ENCODE measurements around the gene LRRC3.

Gene LRRC3

DNA sequence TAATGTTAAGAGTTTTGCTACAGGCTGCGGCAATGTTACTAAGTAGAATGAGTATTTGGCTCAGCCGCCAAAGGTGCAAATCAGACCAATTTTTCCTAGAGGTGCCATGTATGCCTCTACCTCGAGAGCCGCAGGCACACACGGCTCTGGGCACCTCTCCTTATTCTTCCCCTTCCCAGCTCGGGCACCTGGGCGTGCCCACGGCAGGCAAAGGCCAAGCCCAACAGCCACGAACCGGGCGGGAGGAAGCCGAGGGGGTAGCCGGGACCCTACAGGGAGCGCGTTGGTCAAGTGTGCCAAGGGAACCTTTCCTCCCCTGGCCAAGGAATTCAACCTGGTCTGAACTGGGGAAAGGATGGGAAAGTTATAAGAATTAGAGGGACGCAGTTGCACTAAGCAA lies 31.0 kb downstream of the LRRC3 start:
- H3K27ac ChIP-seq = no peak overlapping the region
- TF ChIP-seq, protein P1, sequence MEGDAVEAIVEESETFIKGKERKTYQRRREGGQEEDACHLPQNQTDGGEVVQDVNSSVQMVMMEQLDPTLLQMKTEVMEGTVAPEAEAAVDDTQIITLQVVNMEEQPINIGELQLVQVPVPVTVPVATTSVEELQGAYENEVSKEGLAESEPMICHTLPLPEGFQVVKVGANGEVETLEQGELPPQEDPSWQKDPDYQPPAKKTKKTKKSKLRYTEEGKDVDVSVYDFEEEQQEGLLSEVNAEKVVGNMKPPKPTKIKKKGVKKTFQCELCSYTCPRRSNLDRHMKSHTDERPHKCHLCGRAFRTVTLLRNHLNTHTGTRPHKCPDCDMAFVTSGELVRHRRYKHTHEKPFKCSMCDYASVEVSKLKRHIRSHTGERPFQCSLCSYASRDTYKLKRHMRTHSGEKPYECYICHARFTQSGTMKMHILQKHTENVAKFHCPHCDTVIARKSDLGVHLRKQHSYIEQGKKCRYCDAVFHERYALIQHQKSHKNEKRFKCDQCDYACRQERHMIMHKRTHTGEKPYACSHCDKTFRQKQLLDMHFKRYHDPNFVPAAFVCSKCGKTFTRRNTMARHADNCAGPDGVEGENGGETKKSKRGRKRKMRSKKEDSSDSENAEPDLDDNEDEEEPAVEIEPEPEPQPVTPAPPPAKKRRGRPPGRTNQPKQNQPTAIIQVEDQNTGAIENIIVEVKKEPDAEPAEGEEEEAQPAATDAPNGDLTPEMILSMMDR (conservative IDR thresholded peaks at IDR 0.05; ENCODE audit: low read depth, low read length) = no peak
- no peaks in the 10 kb centered on the region for H3K4me1 ChIP-seq (ENCODE audit: low read depth, poor library complexity, severe bottlenecking)
- H3K79me2 ChIP-seq (ENCODE audit: insufficient read depth, low read depth) = no peaks in the 10 kb centered on the region
- H3K4me3 ChIP-seq (IDR thresholded peaks at IDR 0.05; ENCODE audit: insufficient read depth, low read depth, low read length) = no peak overlapping the region
- H4K20me1 ChIP-seq (ENCODE audit: insufficient read depth) = no peaks in the 10 kb centered on the region
- no peak overlapping the region for H3K9ac ChIP-seq
- H2AFZ ChIP-seq (ENCODE audit: low read depth) = no peak overlapping the region
- H3K27me3 ChIP-seq (ENCODE audit: insufficient read depth, low read depth) = peaks cover 69% of the 10 kb centered on the region
- no peaks in the 10 kb centered on the region for H3K36me3 ChIP-seq (ENCODE audit: insufficient read depth)
- H3K4me2 ChIP-seq = no peak overlapping the region

DNA sequence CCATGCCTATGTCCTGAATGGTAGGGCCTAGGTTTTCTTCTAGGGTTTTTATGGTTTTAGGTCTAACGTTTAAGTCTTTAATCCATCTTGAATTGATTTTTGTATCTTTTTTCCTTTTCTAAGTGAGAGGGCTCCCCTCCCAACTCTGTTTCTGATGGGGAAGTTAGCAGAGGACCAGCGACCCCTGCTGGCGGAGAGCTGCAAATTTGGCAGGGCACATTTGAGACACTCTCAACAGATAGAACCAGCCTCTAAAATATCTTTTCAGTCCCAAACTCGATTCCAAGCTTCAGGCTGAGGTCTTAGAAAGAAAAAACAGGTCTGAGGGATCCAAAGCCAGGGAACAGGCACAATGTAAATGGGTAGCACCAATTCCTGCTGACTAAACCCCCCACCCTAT lies 32.5 kb downstream of the LRRC3 start:
- H3K4me2 ChIP-seq = no peak overlapping the region
- TF ChIP-seq, protein P1 (conservative IDR thresholded peaks at IDR 0.05; ENCODE audit: low read depth, low read length) = peak; percentile 56
- H3K79me2 ChIP-seq (ENCODE audit: insufficient read depth, low read depth) = no peaks in the 10 kb centered on the region
- no peak overlapping the region for H3K27ac ChIP-seq
- H3K36me3 ChIP-seq (ENCODE audit: insufficient read depth) = no peaks in the 10 kb centered on the region
- H3K4me3 ChIP-seq (IDR thresholded peaks at IDR 0.05; ENCODE audit: insufficient read depth, low read depth, low read length) = no peak overlapping the region
- H2AFZ ChIP-seq (ENCODE audit: low read depth) = no peak overlapping the region
- no peak overlapping the region for H3K9ac ChIP-seq
- H4K20me1 ChIP-seq (ENCODE audit: insufficient read depth) = no peaks in the 10 kb centered on the region
- H3K27me3 ChIP-seq (ENCODE audit: insufficient read depth, low read depth) = peaks cover 74% of the 10 kb centered on the region
- no peaks in the 10 kb centered on the region for H3K4me1 ChIP-seq (ENCODE audit: low read depth, poor library complexity, severe bottlenecking)

DNA sequence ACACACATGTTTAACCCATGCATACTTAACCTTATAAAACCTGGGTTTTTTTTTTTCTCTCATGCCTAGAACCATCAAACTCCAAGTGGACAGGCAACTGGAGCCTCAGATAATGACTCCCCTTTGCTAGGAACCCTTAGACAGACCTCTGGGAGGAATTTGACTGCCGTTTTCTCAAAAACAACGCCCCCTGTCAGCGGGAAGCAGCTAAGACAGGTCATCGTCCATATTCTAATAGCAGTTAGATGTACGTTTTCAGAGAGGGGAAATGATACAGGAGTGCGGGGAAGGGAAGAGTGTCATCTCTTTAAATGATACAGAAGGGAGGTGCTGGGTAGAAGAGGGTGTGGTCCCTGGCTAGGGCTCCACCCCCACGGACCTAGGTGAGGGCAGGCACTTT lies 34.7 kb downstream of the LRRC3 start:
- TF ChIP-seq, protein P1 (conservative IDR thresholded peaks at IDR 0.05; ENCODE audit: low read depth, low read length) = no peak
- no peak overlapping the region for H3K9ac ChIP-seq
- no peak overlapping the region for H2AFZ ChIP-seq (ENCODE audit: low read depth)
- H4K20me1 ChIP-seq (ENCODE audit: insufficient read depth) = no peaks in the 10 kb centered on the region
- H3K4me1 ChIP-seq (ENCODE audit: low read depth, poor library complexity, severe bottlenecking) = no peaks in the 10 kb centered on the region
- H3K36me3 ChIP-seq (ENCODE audit: insufficient read depth) = no peaks in the 10 kb centered on the region
- H3K79me2 ChIP-seq (ENCODE audit: insufficient read depth, low read depth) = no peaks in the 10 kb centered on the region
- no peak overlapping the region for H3K27ac ChIP-seq
- no peak overlapping the region for H3K4me2 ChIP-seq
- H3K27me3 ChIP-seq (ENCODE audit: insufficient read depth, low read depth) = peaks cover 78% of the 10 kb centered on the region
- no peak overlapping the region for H3K4me3 ChIP-seq (IDR thresholded peaks at IDR 0.05; ENCODE audit: insufficient read depth, low read depth, low read length)

DNA sequence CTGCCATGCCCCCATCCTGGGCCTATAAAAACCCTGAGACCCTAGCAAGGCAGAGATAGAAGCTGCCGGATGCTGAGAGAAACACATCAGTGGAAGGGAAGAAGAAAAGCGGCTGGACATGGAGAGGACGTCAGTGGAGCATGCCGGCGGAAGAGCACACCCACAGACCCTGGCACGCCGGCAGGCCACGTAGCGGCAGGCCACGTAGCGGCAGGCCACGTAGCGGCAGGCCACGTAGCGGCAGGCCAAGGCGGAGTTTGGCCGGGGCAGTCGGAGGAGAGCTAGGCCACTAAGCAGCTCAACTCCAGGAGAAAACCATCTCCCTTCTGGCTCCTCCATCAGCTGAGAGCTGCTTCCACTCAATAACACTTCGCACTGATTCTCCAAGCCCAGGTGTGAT lies 35.1 kb downstream of the LRRC3 start:
- Histone ChIP-seq H4K20me1 (ENCODE audit: insufficient read depth) (no peaks in the 10 kb centered on the region), H3K4me2 (no peak overlapping the region), H3K27ac (no peak overlapping the region), H3K27me3 (ENCODE audit: insufficient read depth, low read depth) (peaks cover 78% of the 10 kb centered on the region), H3K36me3 (ENCODE audit: insufficient read depth) (no peaks in the 10 kb centered on the region), H2AFZ (ENCODE audit: low read depth) (no peak overlapping the region), H3K4me3 (IDR thresholded peaks at IDR 0.05; ENCODE audit: insufficient read depth, low read depth, low read length) (no peak overlapping the region), H3K9ac (no peak overlapping the region), H3K79me2 (ENCODE audit: insufficient read depth, low read depth) (no peaks in the 10 kb centered on the region), H3K4me1 (ENCODE audit: low read depth, poor library complexity, severe bottlenecking) (no peaks in the 10 kb centered on the region)
- TF ChIP-seq, protein P1 (conservative IDR thresholded peaks at IDR 0.05; ENCODE audit: low read depth, low read length) = no peak
